DMS114 treated with DMSO at 0.1 percent for 48 hours (cell line): Measurements from ENCODE around the gene APMAP.
"Not testable (repeated sequence)": the region's sequence is repeated elsewhere in the genome, so short reads cannot be mapped to it uniquely, and the experiment has no call there.

ENCODE experiments used
- DNase-seq: peaks from one replicate; lab custom pipeline; 2025; ENCODE audit not compliant: unreplicated experiment; lab: John Stamatoyannopoulos, UW

The APMAP gene

DNA sequence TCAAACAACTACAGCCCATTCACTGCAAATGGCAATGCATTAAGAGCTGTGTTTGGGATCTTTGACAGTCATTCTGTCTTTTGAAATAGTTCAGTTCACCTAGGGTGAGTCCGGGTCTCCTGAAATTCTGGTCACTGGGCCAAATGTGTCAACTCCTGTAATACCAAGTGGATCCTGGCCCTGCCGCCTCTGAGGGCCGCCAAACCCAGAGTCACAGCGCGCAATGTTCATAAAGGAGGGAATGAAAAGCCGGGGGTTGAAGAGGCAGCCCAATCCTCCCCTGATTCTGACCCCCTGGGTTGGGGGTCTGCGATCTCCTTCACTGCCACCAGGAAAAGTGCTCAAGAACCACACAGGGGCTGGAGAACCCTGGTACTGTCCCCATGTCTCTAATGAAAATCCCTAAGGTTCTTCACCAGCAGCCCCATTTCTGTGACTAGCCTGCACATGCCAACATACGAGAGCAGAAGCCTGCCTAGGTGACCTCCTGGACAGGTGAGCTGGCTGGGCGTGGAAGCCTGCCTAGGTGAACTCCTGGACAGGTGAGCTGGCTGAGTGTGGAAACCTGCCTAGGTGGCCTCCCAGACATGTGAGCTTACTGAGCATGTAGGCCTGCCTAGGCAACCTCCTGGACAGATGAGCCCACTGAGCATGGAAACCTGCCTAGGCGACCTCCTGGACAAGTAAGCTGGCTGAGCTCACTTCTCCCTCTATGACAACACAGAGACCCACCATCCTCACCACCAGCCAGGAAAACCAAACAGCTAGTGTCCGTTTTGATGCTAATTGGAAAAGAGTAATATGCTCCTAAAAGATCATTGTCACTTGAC is 16.1 kb upstream of the APMAP start:
- DNase-seq, result no peak

DNA sequence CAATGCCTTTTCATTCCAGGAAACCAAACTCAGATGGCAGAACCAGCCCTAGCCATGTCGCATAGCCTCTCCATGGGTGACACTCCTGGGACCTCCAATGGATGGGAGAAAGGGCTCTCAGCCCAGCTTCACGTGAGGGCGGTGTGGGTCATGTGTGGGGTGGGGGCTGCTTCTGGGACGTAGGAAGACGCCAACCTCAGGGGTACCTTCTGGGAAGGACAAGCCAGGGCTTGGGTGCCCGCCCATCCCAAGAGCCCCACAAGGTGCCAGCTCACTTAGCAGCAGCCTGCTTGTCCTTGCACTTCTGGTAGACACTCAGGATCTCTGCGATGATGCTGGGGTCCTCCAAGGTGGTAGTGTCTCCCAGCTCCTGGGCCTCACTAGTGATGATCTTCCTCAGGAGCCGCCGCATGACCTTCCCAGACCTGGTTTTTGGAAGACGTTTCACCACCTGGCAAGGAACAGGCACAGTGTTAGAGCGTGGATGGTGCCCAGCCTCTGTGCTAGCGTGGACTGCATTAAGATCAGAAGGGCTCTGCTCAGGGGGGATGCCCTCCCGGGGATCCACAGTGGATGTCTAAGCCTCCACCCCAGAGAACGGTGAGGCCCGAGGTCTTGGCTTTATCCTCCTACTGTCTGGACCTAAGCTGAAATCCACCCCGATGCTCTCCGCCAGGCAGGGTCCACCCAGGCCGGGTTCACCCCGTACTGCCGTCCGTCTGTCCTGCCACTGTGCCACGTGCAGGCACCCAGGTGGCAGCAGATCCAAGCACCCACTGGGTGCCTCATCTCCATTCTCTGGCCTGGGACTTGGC is 15.1 kb upstream of the APMAP start:
- no peak for DNase-seq

DNA sequence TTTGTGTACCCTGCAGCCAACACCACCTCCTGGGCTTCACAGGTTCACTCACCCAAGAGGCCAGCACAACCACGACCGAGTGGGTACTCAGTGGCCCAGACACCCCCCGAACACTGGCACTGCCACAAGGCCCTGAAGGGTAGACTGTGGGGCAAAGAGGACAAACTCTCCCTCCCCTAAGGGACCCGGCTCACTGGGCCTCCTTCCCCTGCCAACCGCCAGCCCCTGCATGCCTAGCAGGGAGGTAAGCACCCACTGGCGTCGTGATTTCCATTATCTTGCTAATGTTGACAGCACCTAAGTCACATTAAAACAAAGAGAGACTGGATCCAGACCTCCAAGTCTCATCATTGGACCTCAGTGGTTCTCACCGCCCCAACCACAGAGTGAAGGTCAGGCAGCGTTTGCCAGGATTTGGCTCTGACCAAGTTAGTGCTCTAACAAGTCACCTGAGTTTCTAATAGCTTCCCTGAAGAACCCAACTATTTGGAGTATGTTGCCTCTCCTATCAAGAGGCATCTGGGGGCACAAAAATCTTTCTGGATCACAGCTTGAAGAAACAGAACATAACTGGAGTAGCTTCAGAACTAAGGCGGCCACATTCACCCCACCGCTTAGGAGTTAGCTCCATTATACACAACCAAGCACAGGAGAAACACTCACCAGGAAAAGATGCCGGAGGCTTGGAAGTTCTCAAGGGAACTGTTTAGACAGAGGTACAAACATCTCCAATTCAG is 14.0 kb upstream of the APMAP start:
- no peak for DNase-seq

DNA sequence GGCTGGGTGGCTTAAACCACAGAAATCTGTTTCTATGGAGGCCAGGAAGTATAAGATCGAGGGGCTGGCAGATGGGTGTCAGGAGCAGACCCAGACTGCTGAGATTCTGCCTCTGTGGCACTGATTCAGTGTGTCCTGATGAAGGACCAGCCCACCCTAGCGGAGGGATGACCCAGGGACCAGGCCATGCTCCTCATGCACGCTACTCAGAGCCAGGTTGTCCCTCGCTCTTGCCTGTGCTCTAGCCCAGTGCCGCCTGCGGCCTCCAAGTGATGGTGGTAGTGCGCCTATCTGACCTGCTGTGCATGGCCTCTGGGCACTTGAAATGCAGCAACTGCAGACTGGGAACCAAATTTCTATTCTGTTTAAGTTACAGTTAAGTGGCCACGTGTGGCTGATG is 13.1 kb upstream of the APMAP start:
- no peak for DNase-seq

DNA sequence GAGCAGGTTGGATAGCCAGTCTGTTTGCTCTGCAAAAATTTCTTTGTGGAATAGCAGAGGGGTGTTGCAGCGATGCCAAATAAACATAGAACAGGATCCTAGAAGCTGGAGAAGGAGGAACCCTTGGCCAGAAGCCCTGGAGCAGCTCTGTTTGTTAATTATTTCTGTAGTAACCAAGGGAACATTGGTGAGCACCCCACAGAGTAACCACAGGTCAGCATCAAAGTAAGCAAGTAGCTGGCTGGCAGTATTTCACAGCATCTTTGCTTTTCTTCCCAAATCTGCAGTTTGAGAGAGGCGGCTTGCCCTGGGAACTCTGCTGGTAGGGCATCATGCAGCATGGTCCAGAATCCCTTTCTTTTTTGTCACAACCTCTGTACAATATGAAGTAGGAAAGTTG is 12.7 kb upstream of the APMAP start:
- no peak for DNase-seq

DNA sequence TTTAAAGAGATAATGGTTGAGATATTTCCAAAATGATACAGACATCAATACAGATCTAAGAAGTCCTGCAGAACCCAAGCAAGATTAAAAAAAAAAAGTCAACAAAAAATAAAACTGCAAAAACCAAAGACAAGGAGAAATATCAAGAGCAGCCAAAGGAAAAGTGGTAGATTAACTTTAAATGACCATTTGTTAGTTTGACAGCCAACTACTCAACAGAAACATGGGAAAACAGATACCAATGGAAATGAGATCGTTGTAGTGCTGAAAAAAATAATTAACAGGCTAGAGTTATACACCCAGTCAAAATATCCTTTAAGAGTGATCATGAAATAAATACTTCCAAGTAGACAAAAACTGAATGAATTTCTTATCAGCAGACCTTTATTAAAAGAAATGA is 10.5 kb upstream of the APMAP start:
- no peak for DNase-seq

DNA sequence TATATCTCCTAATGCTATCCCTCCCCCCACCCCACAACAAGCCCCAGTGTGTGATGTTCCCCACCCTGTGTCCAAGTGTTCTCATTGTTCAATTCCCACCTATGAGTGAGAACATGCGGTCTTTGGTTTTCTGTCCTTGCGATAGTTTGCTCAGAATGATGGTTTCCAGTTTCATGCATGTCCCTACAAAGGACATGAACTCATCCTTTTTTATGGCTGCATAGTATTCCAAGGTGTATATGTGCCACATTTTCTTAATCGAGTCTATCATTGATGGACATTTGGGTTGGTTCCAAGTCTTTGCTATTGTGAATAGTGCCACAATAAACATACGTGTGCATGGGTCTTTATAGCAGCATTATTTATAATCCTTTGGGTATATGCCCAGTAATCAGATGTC is 8.8 kb upstream of the APMAP start:
- not testable (repeated sequence) for DNase-seq

DNA sequence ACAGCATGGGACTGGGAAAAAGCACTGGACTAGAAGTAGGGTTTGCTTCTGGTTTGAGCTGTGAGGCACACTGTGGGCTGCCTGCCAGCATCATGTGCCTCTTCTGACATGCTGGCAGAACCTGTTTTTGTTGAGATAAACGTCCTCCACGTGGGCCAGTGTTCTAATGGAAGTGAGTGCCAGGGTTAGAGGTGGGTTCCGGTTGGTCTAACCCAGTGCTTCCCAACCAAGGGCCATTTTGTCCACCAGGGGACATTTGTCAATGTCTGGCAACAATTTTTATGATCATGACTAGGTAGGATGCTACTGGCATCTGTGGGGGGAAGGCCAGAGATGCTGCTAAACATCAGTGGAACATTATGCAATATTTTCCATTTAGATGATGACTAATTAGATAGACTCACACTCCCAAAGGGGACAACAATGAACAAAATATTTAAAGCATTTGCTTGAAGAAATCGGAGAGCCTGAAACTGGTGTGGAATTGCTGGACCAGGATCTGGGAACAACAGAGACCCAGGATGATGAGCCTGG is 7.8 kb upstream of the APMAP start:
- no peak for DNase-seq

DNA sequence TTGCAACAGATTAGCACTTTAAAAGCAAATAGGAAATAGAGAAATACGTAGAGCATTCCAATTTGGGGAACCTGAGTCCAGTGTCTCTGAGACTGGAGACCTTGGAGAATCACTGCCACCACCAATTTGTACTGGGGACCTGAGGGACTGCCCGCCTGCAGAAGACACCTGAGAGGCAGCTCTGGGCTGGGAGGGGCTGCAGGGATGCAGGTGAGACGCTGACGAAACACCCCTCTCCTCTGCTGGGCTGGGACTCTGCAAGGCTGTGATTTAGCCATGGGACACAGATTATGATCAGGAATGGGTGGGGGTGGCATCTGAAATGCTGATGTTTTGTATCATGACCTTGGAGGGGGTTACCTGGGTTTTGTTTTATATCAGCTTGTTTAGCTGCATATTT is 7.0 kb upstream of the APMAP start:
- DNase-seq, result no peak

DNA sequence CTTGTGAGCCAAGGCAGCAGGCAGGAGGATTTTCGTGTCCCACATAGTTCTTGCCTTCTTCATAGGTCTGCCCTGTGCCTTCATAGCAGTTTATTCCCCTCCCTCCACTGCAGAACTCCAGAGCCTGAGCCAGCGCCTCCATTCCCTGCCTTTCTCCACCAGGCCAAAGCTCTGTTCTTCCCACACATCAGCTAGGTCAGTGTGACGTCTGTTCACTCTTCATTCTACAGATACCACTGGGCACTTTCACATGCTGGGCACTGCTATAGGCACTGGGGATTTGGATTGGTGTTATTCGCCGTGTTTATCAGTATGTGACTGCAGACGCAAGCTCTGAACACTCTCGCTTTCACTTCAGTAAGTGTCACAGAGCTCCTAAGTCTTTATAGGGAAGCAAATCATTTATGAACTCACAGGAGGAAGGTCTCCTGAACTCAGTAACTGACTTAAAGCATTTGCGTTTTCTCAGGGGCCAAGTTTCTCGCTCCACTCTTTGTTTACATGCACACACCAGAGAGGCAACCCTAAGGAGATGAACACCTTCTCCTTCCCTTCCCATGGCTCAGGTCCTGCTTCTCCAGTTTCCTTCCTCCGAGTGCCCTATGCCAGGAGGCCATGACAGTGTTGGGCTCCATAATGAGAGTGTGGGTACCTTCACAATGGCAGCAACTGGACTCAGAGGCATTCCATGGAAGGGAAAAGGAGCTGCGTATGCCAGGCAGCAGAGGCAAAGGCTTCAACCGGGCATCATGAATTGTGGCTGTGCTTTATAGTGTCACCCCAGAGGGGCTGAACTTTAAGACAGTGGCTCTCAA is 6.3 kb upstream of the APMAP start:
- no peak for DNase-seq

DNA sequence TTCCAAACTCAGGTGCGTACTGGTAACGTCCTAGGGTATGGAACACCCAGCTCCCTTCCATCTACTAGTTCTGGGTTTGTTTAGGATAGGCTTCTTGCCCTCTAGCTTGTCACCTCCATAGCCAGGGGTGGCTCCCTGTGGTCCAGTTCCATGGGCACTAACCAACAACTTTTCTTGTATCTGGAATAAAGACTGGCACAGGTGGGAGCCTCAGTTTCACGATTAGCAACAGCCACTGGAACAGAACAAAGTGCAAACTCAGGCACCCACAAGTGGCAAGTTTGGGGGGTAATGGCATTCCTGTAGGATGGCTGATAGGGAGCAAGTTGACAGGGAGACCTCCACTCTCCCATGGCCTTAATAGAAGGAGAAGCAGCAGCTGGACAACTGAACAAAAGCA is 5.6 kb upstream of the APMAP start:
- no peak for DNase-seq

DNA sequence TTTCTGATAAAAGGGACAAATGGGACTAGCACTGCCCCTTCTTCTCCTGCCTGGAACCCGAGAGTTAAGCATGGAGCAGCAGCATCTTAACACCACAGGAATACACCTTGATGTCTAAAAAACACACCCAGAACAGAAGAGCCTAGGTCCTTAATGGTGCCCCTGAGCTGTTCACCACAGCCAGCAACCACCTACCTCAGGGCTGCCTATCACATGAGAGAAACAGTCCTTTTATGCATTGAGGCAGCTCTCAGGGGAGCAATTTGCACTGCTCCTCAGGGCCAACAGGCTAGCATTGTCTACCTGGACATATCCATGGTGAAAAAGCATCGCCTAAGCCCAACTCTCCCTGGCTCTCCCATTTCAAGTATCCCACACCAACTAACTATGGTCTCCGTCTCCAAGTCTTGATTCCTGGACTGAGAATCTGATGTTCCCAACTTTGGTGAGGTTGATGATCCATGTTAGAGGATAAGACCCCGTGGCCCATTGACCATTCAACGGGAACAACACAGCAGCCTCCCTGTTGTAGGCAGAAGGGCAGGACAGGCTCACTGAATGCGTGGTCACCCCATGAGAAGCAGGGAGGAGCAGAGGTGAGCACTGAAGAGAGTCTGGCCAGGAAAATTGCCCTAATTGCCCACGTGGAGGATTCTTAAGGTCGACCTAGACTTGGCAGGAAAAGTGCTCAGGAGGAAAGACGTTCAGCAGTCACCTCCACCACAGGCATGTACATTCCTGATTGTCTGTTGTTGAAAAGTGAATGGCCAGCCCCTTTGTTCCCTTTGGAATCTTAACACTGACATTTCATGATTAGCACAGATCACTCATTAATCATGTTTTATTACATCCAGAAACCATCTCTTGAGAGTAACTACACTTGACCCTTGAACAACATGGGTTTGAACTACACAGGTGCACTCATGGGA is 4.2 kb upstream of the APMAP start:
- DNase-seq, result no peak

DNA sequence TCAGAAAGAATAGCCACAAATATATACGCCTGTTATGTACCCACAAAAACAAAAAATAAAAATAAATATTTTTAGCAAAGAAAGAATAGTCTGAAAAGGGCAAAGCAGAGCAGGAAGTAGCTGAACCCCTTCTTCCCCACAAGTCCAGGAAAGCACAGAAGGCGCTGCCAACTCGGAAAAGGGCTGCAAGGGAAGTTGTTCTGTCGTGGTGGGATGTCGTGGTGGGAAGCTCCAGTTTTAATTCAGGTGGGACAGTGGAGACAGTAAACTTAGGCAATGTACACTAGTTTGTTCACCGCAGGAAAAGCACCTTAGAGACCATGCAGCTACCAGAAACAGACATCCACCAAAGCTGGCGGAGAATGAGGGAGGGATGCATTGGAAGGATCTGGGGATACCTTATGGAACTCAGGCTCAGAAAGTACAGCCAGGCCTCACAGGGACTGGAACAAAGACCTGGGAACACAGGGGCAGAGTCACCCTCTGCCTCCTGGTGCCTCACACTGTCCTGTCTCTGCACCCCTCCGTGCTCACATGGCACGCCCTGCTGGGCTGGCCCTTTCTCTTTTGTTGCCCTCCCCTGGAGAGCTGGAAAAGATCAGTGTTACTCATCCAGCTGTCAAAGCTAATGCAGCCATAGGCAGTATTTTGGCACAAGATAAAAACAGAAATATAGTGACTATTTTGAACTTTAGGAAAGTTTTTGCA is 3.3 kb upstream of the APMAP start:
- DNase-seq, result no peak

DNA sequence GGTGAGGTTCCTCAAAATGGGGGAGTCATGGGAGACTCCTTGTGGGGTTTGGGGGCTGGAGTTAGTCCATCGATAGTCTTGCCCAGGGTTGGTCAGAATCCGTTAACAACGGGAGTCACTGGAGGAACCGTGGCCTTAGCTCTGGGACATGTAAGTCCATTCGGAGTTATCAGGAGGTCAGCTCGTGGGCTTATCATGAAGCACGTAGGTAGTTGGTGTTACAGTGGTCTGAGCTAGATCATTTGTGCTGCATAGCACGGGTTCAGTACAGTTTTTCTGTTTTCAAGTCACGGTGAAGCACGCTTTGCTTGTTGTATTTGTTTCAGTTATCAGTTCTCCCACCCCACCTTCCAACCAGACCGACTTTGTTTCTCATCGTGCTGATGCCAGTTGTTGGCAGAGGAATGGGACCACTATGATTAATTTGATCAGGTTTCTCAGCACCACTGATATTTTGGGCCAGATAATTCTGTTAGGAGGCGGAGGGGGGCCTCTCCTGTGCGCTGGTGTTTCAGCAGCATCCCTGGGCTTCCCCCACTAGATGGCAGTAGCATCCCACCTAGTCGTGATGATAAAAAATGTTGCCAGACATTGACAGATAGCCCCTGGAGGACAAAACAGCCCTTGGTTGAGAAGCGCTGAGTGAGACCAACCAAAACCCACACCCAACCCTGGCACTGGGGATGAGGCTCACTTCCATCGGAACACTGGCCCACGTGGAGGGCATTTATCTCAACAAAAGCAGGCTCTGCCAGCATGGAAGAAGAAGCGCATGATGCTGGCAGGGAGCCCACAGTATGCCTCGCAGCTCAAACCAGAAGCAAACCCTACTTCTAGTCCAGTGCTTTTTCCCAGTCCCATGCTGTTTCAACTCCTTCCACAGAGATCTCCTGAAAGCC is 2.2 kb upstream of the APMAP start:
- peak; percentile 45 for DNase-seq

DNA sequence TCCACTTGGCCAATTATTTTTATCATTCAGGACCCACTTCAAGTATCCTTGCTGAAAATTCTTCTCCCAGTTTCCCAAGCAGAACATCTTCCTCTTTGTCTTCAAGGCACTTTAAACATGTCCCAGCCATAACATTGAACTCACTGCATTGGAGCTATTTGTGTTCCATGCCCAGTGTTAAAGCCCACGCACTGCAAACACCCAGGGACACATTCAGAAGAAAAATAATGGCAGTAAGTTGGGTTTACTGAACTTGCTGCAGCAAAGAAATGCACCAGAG is 1.6 kb upstream of the APMAP start:
- no peak for DNase-seq

DNA sequence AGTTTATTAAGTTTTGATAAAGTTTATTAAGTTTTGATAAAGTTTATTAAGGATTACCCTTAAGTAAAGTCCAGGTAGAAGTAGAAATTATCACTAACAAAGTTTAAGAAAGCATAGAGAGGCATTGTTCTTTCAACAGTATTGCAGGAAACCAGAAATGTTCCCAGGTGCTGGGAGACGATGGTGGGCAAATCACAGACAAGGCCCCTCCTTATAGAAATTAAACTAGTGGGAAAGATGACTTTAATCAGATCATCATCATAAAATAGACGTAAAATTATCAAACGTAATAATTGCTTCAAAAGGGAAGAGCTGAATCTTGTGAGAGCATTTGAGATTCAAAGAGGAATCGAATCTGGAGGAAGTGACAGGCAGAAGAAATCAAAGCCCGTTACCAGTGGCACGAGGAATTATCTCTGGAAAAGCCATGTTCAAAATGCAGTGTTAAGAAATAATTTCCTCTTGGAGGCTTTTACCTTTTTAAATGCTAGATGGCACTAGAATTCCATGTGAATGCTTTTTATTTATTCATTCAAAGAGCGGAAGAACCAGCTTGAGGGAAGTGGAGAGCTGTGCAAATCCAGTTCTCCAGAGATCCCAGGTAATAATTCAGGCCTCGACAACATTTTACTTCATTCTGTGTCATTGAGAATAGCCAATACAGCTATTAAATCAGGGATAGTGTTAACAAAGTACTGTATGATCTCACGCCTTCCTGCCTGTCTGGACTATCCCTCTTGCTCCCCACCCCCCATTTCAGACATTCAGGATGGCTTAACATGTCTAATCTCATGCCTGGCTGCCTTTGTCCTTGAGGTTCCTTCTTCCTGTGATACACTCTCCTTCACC is 1.0 kb upstream of the APMAP start:
- peak; percentile 19 for DNase-seq

DNA sequence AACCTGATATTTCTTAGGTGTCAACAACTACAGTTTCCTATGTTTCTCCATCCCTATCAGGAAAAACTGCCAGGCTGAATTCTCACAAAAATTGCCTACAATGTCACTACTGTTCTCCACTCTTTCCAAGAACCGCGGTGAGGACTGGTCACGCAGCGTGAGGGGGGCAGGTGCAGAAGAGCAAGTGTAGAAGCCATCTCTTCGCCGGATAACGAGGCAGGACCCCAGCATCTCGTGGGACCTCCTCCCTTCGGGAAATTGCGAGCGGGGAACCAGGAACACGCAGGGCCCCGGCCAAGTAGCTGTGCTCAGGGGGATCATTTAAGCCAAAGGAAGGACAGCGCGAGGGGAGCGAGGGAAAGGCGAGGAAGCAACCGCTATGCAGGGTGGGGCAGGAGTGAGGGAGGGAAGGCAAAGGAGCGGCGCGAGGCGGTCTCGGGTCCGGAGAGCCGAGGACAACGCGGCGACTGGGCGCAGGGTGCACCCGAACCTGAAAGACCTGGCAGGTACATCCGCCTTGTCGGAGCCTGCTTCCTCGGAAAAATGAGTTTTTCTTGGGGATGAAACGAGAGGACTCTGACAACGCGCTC is 559 bp downstream of the APMAP start:
- no peak for DNase-seq
